GM19023 (cell line): ENCODE measurements around the gene ASTE1.
"Not testable (repeated sequence)": the region's sequence is repeated elsewhere in the genome, so short reads cannot be mapped to it uniquely, and the experiment has no call there.

ENCODE experiments used
- ATAC-seq: cut with Tn5 transposase; IDR thresholded peaks from one replicate; pipeline ENCODE4 v1.9.1; 2021; ENCODE audit warnings: mild to moderate bottlenecking, moderate library complexity; ENCODE audit not compliant: unreplicated experiment

The ASTE1 gene

GRCh38 chr3:131009698-131010097 lies 16.9 kb downstream of the ASTE1 start:
- no peak for ATAC-seq

- no peak for ATAC-seq
Measured at GRCh38 chr3:131008326-131008725, 18.3 kb downstream of the ASTE1 start.

GRCh38 chr3:131007782-131008181 lies 18.8 kb downstream of the ASTE1 start:
- ATAC-seq: no peak

GRCh38 chr3:131007256-131007655 lies 19.4 kb downstream of the ASTE1 start:
- ATAC-seq: no peak

GRCh38 chr3:131004603-131005002 lies 22.0 kb downstream of the ASTE1 start:
- no peak for ATAC-seq

- ATAC-seq: no peak
Measured at GRCh38 chr3:131001071-131001470, 25.6 kb downstream of the ASTE1 start.

GRCh38 chr3:130997289-130997688 lies 29.3 kb downstream of the ASTE1 start:
- ATAC-seq: no peak

- no peak for ATAC-seq
Measured at GRCh38 chr3:130992344-130992743, 34.3 kb downstream of the ASTE1 start.

- ATAC-seq: no peak
Measured at GRCh38 chr3:130991126-130991525, 35.5 kb downstream of the ASTE1 start.

- ATAC-seq: no peak
Measured at GRCh38 chr3:130990282-130990681, 36.3 kb downstream of the ASTE1 start.

- ATAC-seq: no peak
Measured at GRCh38 chr3:130981469-130981868, 45.2 kb downstream of the ASTE1 start.

GRCh38 chr3:130979117-130979516 lies 47.5 kb downstream of the ASTE1 start:
- ATAC-seq: no peak

- ATAC-seq: no peak
Measured at GRCh38 chr3:130976706-130977105, 49.9 kb downstream of the ASTE1 start.

- no peak for ATAC-seq
Measured at GRCh38 chr3:130975251-130975650, 51.4 kb downstream of the ASTE1 start.

GRCh38 chr3:130974201-130974600 lies 52.4 kb downstream of the ASTE1 start:
- ATAC-seq: no peak

- no peak for ATAC-seq
Measured at GRCh38 chr3:130973406-130973805, 53.2 kb downstream of the ASTE1 start.

GRCh38 chr3:130972592-130972991 lies 54.0 kb downstream of the ASTE1 start:
- not testable (repeated sequence) for ATAC-seq

GRCh38 chr3:130971208-130971607 lies 55.4 kb downstream of the ASTE1 start:
- no peak for ATAC-seq

- ATAC-seq: no peak
Measured at GRCh38 chr3:130969621-130970020, 57.0 kb downstream of the ASTE1 start.

- no peak for ATAC-seq
Measured at GRCh38 chr3:130968221-130968620, 58.4 kb downstream of the ASTE1 start.

- no peak for ATAC-seq
Measured at GRCh38 chr3:130967281-130967680, 59.3 kb downstream of the ASTE1 start.

- no peak for ATAC-seq
Measured at GRCh38 chr3:130963878-130964277, 62.7 kb downstream of the ASTE1 start.
